NCI-H1436 treated with DMSO at 0.1 percent for 48 hours (cell line): ENCODE results near the gene RIIAD1.
"Not testable (repeated sequence)": the region's sequence is repeated elsewhere in the genome, so short reads cannot be mapped to it uniquely, and the experiment has no call there.

Source experiments
- DNase-seq: peaks from one replicate; lab custom pipeline; 2025; lab: John Stamatoyannopoulos, UW

Gene RIIAD1

GRCh38 chr1:151737026-151737425, 15.7 kb downstream of the RIIAD1 start:
- DNase-seq: no peak

- no peak for DNase-seq
These were observed 16.2 kb downstream of the RIIAD1 start for GRCh38 chr1:151737479-151737878.

- DNase-seq: no peak
These were observed 18.5 kb downstream of the RIIAD1 start for GRCh38 chr1:151739590-151740355.

- DNase-seq: no peak
These were observed 20.2 kb downstream of the RIIAD1 start for GRCh38 chr1:151741516-151741915.

- no peak for DNase-seq
These were observed 35.0 kb downstream of the RIIAD1 start for GRCh38 chr1:151756291-151756690.

GRCh38 chr1:151759241-151759640, 37.9 kb downstream of the RIIAD1 start:
- DNase-seq: no peak

GRCh38 chr1:151760597-151761385, 39.5 kb downstream of the RIIAD1 start:
- no peak for DNase-seq

GRCh38 chr1:151762941-151763921, 41.9 kb downstream of the RIIAD1 start, which contains the start of gene MRPL9:
MRPL9 (minus strand) TSS chr1:151763496; CDS start chr1:151763479, 17 bp downstream.
- DNase-seq: no peak

GRCh38 chr1:151763990-151764389, 42.7 kb downstream of the RIIAD1 start:
- no peak for DNase-seq

GRCh38 chr1:151768351-151769066, 47.2 kb downstream of the RIIAD1 start:
- not testable (repeated sequence) for DNase-seq

GRCh38 chr1:151769270-151769669, 47.9 kb downstream of the RIIAD1 start:
- DNase-seq: not testable (repeated sequence)

GRCh38 chr1:151773702-151774101, 52.4 kb downstream of the RIIAD1 start:
- no peak for DNase-seq

GRCh38 chr1:151774256-151774922, 53.1 kb downstream of the RIIAD1 start:
- DNase-seq: no peak

GRCh38 chr1:151775894-151776664, 54.8 kb downstream of the RIIAD1 start:
- no peak for DNase-seq

GRCh38 chr1:151776665-151777062, 55.3 kb downstream of the RIIAD1 start:
- DNase-seq: no peak

GRCh38 chr1:151777317-151777716, 56.0 kb downstream of the RIIAD1 start:
- DNase-seq: no peak
